HFFc6 (cell line): ENCODE results near the gene PAN3. TPM values are rescaled to one million over a fixed set of nuclear protein-coding genes. Genes with fewer than 3 reads are reported as not detected.

Source experiments
- DNase-seq: peaks from one replicate; pipeline ENCODE4 v3.0.0-alpha.2; 2018
- H3K27ac Mint-ChIP-seq: 2 replicates; pipeline ENCODE4 v1.8.0; 2020; ENCODE audit warnings: mild to moderate bottlenecking, mixed read lengths
- H3K27me3 Mint-ChIP-seq: 2 replicates; pipeline ENCODE4 v1.8.0; 2021; ENCODE audit warnings: mild to moderate bottlenecking, moderate library complexity, mixed read lengths; ENCODE audit not compliant: insufficient read depth
- H3K36me3 Mint-ChIP-seq: 2 replicates; pipeline ENCODE4 v1.8.0; 2021; ENCODE audit warnings: low read depth, mixed read lengths
- H3K4me1 Mint-ChIP-seq: 2 replicates; pipeline ENCODE4 v1.8.0; 2020; ENCODE audit warnings: low read depth, mixed read lengths
- H3K4me3 Mint-ChIP-seq: 2 replicates; pipeline ENCODE4 v1.8.0; 2020; ENCODE audit warnings: mild to moderate bottlenecking, moderate library complexity, mixed read lengths
- H3K9me3 Mint-ChIP-seq: 2 replicates; pipeline ENCODE4 v1.8.0; 2020; ENCODE audit warnings: mild to moderate bottlenecking, mixed read lengths
- CTCF ChIP-seq: fragments of 200-600 bp; sonication (generic); IDR thresholded peaks from 2 replicates; pipeline ENCODE4 v1.5.0; 2021; ENCODE audit warnings: antibody characterized with exemption, mild to moderate bottlenecking
- total RNA-seq, 6 experiments: library from RNA; stranded (reverse); fragmentation: NEBNext Ultra II Directional; extraction: Animal tissue kit (Norgen Biotek cat#: 25700); gene quantifications; 2 replicates in 1 of 6; 3 replicates in 5 of 6; pipeline ENCODE4 v1.2.3, GENCODE V29; 2021

PAN3 gene
- total RNA-seq, 6 experiments from 2014 or later = 16.9 to 20.2 (median 18.0) TPM

- peak overlapping the region; percentile 31; the same call in 1 of the 2 replicates for H3K27ac Mint-ChIP-seq
These were observed 197.9 kb downstream of the PAN3 start for GRCh38 chr13:28336193-28336657.

GRCh38 chr13:28337166-28338005 lies 199.0 kb downstream of the PAN3 start:
- H3K4me3 Mint-ChIP-seq = peak overlapping the region; percentile 45
- peaks cover 70% of the 10 kb centered on the region for H3K4me1 Mint-ChIP-seq
- peaks cover 27% of the 10 kb centered on the region for H3K36me3 Mint-ChIP-seq
- no peak for TF ChIP-seq CTCF
- H3K27me3 Mint-ChIP-seq = no peaks in the 10 kb centered on the region; the same call in 1 of the 2 replicates
- H3K9me3 Mint-ChIP-seq = no peaks in the 10 kb centered on the region
- peak; percentile 77 for DNase-seq
- peak overlapping the region; percentile 88 for H3K27ac Mint-ChIP-seq

More at GRCh38 chr13:28336193-28336657, 197.9 kb downstream of the PAN3 start:
- no peak for DNase-seq
- Mint-ChIP-seq H3K9me3 (no peaks in the 10 kb centered on the region), H3K27me3 (no peaks in the 10 kb centered on the region; the same call in 1 of the 2 replicates), H3K36me3 (peaks cover 27% of the 10 kb centered on the region), H3K4me1 (peaks cover 59% of the 10 kb centered on the region), H3K4me3 (no peak overlapping the region; the same call in 1 of the 2 replicates)
- no peak for TF ChIP-seq CTCF

GRCh38 chr13:28338006-28338574 lies 199.7 kb downstream of the PAN3 start:
- Mint-ChIP-seq H3K27me3 (no peaks in the 10 kb centered on the region; the same call in 1 of the 2 replicates), H3K9me3 (no peaks in the 10 kb centered on the region), H3K4me1 (peaks cover 72% of the 10 kb centered on the region), H3K4me3 (peak overlapping the region; percentile 45), H3K27ac (peak overlapping the region; percentile 88), H3K36me3 (peaks cover 27% of the 10 kb centered on the region)
- no peak for TF ChIP-seq CTCF
- DNase-seq = no peak

- Mint-ChIP-seq H3K9me3 (no peaks in the 10 kb centered on the region), H3K4me1 (peaks cover 73% of the 10 kb centered on the region), H3K27ac (peak overlapping the region; percentile 88), H3K4me3 (peak overlapping the region; percentile 63), H3K27me3 (no peaks in the 10 kb centered on the region; the same call in 1 of the 2 replicates), H3K36me3 (peaks cover 23% of the 10 kb centered on the region)
- no peak for TF ChIP-seq CTCF
- no peak for DNase-seq
These were observed 200.4 kb downstream of the PAN3 start for GRCh38 chr13:28338742-28339141.

- TF ChIP-seq CTCF = no peak
- peak; percentile 62 for DNase-seq
- peaks cover 79% of the 10 kb centered on the region for H3K4me1 Mint-ChIP-seq
- H3K27me3 Mint-ChIP-seq = peaks cover 2% of the 10 kb centered on the region
- H3K4me3 Mint-ChIP-seq = peak overlapping the region; percentile 63
- H3K9me3 Mint-ChIP-seq = no peaks in the 10 kb centered on the region
- H3K27ac Mint-ChIP-seq = peak overlapping the region; percentile 88
- peaks cover 19% of the 10 kb centered on the region for H3K36me3 Mint-ChIP-seq
These were observed 201.1 kb downstream of the PAN3 start for GRCh38 chr13:28339419-28339818.
